Osteoblast (primary cell): ENCODE measurements around the gene KIAA0319L. TPM values are rescaled to one million over a fixed set of nuclear protein-coding genes. Genes with fewer than 3 reads are reported as not detected.

Source experiments
- DNase-seq: peaks from one replicate; pipeline ENCODE4 v3.0.0; 2011; ENCODE audit warnings: low spot score, mixed read lengths; ENCODE audit not compliant: insufficient read length; ENCODE audit errors: missing footprints
- H2AFZ ChIP-seq: 2 replicates; pipeline ENCODE4 v1.6.0; 2011; ENCODE audit warnings: mild to moderate bottlenecking, low read length
- H3K27ac ChIP-seq: 2 replicates; pipeline ENCODE4 v1.5.1; 2011; ENCODE audit warnings: mild to moderate bottlenecking, low read depth, low read length, moderate library complexity
- H3K27me3 ChIP-seq: 2 replicates; pipeline ENCODE4 v1.6.0; 2012; ENCODE audit warnings: mild to moderate bottlenecking, control low read depth, inconsistent platforms, low read length, moderate library complexity; ENCODE audit not compliant: insufficient read depth
- H3K36me3 ChIP-seq: 2 replicates; pipeline ENCODE4 v1.5.1; 2011; ENCODE audit warnings: mild to moderate bottlenecking, low read length, control low read depth, moderate library complexity; ENCODE audit not compliant: insufficient read depth
- H3K4me1 ChIP-seq: 2 replicates; pipeline ENCODE4 v1.5.1; 2011; ENCODE audit warnings: mild to moderate bottlenecking, low read length, control low read depth, moderate library complexity; ENCODE audit not compliant: insufficient read depth
- H3K4me2 ChIP-seq: 2 replicates; pipeline ENCODE4 v1.6.0; 2011; ENCODE audit warnings: mild to moderate bottlenecking, low read length; ENCODE audit not compliant: insufficient read depth
- H3K4me3 ChIP-seq: fragments of 200-600 bp; sonication (generic); 3 replicates; pipeline ENCODE4 v1.5.1; 2012; ENCODE audit warnings: mild to moderate bottlenecking, low read length, inconsistent platforms; ENCODE audit not compliant: insufficient read depth
- H3K79me2 ChIP-seq: 2 replicates; pipeline ENCODE4 v1.6.0; 2012; ENCODE audit warnings: mild to moderate bottlenecking, low read length, control low read depth, inconsistent platforms; ENCODE audit not compliant: insufficient read depth
- H3K9me3 ChIP-seq: 2 replicates; pipeline ENCODE4 v1.5.1; 2011; ENCODE audit warnings: low read depth, low read length, control low read depth
- H4K20me1 ChIP-seq: 2 replicates; pipeline ENCODE4 v1.6.0; 2012; ENCODE audit warnings: mild to moderate bottlenecking, low read length, control low read depth; ENCODE audit not compliant: insufficient read depth
- CTCF ChIP-seq: IDR thresholded peaks from 2 replicates; pipeline ENCODE4 v1.5.1; 2011; ENCODE audit warnings: mild to moderate bottlenecking, low read depth, low read length, moderate library complexity; ENCODE audit errors: extremely low read depth
- total RNA-seq: library from RNA; depleted of rRNA; stranded (reverse); fragments of >200 nt; gene quantifications from 2 replicates; pipeline ENCODE4 v1.2.3, GENCODE V29; 2012

The KIAA0319L gene
- total RNA-seq, 1 donor, result 44.9 TPM

GRCh38 chr1:35569936-35570335 lies 12.7 kb upstream of the KIAA0319L start:
- Histone ChIP-seq H3K9me3 (no peaks in the 10 kb centered on the region), H3K36me3 (peaks cover 4% of the 10 kb centered on the region), H3K27me3 (peaks cover 3% of the 10 kb centered on the region), H2AFZ (no peak overlapping the region), H3K4me1 (peaks cover 19% of the 10 kb centered on the region), H3K4me3 (no peak overlapping the region), H4K20me1 (peaks cover 7% of the 10 kb centered on the region), H3K79me2 (no peaks in the 10 kb centered on the region), H3K27ac (no peak overlapping the region), H3K4me2 (no peak overlapping the region)
- TF ChIP-seq CTCF, result no peak
- DNase-seq, result peak; percentile 85

DNA sequence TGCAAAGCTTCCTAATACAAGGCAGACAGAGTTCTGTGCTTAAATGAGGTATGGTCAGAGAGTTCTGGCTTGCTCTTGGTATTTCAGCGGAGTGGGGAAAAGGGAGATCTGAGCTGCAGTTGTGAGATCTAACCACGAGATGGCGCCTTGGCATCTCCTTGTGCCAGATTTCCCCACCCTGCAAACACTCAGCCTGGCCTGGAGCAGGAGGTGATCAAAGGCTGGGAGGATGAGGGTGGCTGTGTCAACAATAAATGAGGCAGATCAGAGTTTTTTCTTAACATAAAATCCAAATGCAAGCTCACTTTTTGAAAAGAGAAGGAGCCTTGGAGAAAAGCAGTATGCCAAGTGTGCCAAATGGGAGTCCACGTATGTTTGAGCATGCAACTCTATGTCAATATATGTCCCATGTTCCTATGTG lies 11.8 kb upstream of the KIAA0319L start:
- Histone ChIP-seq H4K20me1 (peaks cover 16% of the 10 kb centered on the region), H3K9me3 (no peaks in the 10 kb centered on the region), H3K27me3 (peaks cover 3% of the 10 kb centered on the region), H2AFZ (no peak overlapping the region), H3K36me3 (peaks cover 14% of the 10 kb centered on the region), H3K4me2 (no peak overlapping the region), H3K4me3 (no peak overlapping the region), H3K4me1 (peaks cover 19% of the 10 kb centered on the region), H3K79me2 (no peaks in the 10 kb centered on the region), H3K27ac (no peak overlapping the region)
- TF ChIP-seq CTCF, result peak; percentile 95
- DNase-seq, result peak; percentile 97

DNA sequence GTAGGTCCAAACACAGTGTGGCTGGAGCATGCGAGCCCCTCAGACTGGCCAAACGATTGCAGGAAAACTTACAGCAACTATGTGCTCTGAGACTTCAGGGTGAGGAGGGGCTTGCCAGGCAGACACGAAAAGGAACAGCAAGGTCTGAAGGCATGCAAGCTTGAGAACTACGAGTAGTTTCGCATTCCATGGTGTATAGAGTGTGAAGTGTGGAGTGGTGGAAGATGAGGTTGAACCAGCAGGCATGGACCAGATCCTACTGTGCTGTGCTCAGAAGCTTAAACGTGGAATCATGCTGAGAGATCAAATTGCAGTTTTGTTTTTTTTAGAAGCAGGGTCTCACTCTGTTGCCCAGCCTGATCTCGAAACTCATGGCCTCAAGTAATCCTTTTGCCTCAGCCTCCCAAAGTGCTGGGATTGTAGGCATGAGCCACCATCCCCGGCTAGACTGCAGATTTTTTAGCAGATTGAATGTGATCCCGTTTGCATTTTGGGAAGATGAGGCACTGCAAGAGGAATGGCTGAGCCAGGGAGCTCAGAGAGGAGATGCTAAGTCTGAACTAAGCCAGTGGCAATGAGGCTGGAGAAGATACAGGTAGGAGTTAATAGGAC lies 10.8 kb upstream of the KIAA0319L start:
- TF ChIP-seq CTCF, result no peak
- peaks cover 17% of the 10 kb centered on the region for H3K36me3 ChIP-seq
- H3K4me1 ChIP-seq, result peaks cover 19% of the 10 kb centered on the region
- H2AFZ ChIP-seq, result no peak overlapping the region
- H3K4me3 ChIP-seq, result no peak overlapping the region
- no peaks in the 10 kb centered on the region for H3K27me3 ChIP-seq
- H3K9me3 ChIP-seq, result no peaks in the 10 kb centered on the region
- H3K4me2 ChIP-seq, result no peak overlapping the region
- no peak overlapping the region for H3K27ac ChIP-seq
- H4K20me1 ChIP-seq, result peaks cover 18% of the 10 kb centered on the region
- DNase-seq, result no peak
- no peaks in the 10 kb centered on the region for H3K79me2 ChIP-seq

DNA sequence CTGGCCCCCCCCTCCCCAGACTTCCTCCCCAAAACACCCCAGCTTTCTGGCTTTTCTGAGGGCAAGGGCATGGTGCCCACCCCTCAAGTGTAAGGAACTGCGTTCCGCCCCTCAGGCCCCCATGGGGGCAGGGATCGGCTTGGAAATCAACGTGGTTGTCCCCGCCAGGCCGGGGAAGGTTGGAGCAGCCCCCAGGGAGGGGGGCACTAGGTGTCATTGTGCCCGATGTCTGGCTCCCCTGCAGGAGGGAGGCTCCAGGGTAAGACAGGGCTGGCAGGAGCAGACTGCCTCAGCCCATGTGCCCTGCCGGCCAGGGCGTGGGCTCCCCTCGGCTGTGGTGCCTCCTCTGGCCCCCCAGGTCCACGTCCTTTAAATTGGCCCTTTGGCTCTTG lies 8.5 kb upstream of the KIAA0319L start:
- peaks cover 27% of the 10 kb centered on the region for H3K36me3 ChIP-seq
- no peak overlapping the region for H2AFZ ChIP-seq
- no peaks in the 10 kb centered on the region for H3K9me3 ChIP-seq
- no peak overlapping the region for H3K4me2 ChIP-seq
- DNase-seq, result peak; percentile 23
- no peak overlapping the region for H3K4me3 ChIP-seq
- H3K27ac ChIP-seq, result no peak overlapping the region
- H4K20me1 ChIP-seq, result peaks cover 37% of the 10 kb centered on the region
- H3K79me2 ChIP-seq, result peaks cover 12% of the 10 kb centered on the region
- H3K4me1 ChIP-seq, result peaks cover 28% of the 10 kb centered on the region
- no peak for TF ChIP-seq CTCF
- H3K27me3 ChIP-seq, result no peaks in the 10 kb centered on the region
